HEK293T (cell line): ENCODE data around the gene RGS3.

ENCODE experiments used
- BHLHE40 ChIP-seq: fragments of 450-650 bp; IDR thresholded peaks from 2 replicates; pipeline ENCODE4 v1.6.1; 2016; ENCODE audit warnings: mild to moderate bottlenecking, moderate library complexity, borderline replicate concordance
- ELF4 ChIP-seq: fragments of 450-650 bp; IDR thresholded peaks from 2 replicates; pipeline ENCODE4 v1.6.1; 2017; ENCODE audit warnings: antibody characterized with exemption
- FOXM1 ChIP-seq: fragments of 450-650 bp; IDR thresholded peaks from 2 replicates; pipeline ENCODE4 v1.6.1; 2017; ENCODE audit warnings: mild to moderate bottlenecking, borderline replicate concordance
- HDGF ChIP-seq: fragments of 450-650 bp; IDR thresholded peaks from 2 replicates; pipeline ENCODE4 v1.6.1; 2017; ENCODE audit warnings: antibody characterized with exemption, borderline replicate concordance
- NFRKB ChIP-seq: fragments of 450-650 bp; IDR thresholded peaks from 2 replicates; pipeline ENCODE4 v1.6.1; 2016; ENCODE audit warnings: mild to moderate bottlenecking, moderate library complexity
- SP1 ChIP-seq: fragments of 450-650 bp; IDR thresholded peaks from 2 replicates; pipeline ENCODE4 v1.6.1; 2017

DNA sequence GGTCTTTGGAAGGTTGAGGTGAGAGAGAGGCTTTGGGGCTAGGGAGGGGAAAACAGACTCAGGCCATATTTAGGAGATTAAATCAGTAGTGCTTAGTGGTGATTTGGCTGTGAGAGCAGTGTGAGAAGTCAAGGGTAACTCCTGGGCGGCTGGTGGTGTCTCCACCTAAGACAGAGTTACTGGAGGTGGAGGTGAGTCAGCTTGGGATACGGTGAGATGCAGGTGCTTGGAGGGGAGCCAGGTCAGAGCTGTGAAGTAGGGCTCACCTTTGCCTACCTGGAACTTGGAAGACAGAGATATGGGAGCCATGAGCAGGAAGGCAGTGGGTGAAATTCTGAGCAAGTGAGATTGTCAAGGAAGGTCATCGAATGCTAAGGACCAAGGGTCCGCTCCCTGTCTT, 24.5 kb downstream of the RGS3 start:
- TF ChIP-seq BHLHE40 (no peak), ELF4 (no peak), HDGF (no peak), NFRKB (no peak), SP1 (no peak), FOXM1 (no peak)
